Neural cell (in vitro differentiated cells): Measurements from ENCODE around the gene SLC7A14.

ENCODE experiments used
- CTCF ChIP-seq: fragments of 450-650 bp; IDR thresholded peaks from 2 replicates; pipeline ENCODE4 v1.5.1; 2014; ENCODE audit warnings: antibody characterized with exemption, mild to moderate bottlenecking, moderate library complexity; ENCODE audit not compliant: poor library complexity, severe bottlenecking
- EZH2 ChIP-seq: fragments of 200-600, 300-800 bp; shearing (Covaris generic), sonication (generic); IDR thresholded peaks from 2 replicates; pipeline ENCODE4 v1.6.1; 2014; ENCODE audit warnings: antibody characterized with exemption, low read length, borderline replicate concordance, mild to moderate bottlenecking; ENCODE audit not compliant: insufficient read depth, poor library complexity, severe bottlenecking
- POLR2AphosphoS5 ChIP-seq: IDR thresholded peaks from 2 replicates; pipeline ENCODE4 v1.6.1; 2012
- RAD21 ChIP-seq: fragments of 450-650 bp; conservative IDR thresholded peaks from 2 replicates; pipeline ENCODE4 v1.6.1; 2014; ENCODE audit warnings: antibody characterized with exemption, mild to moderate bottlenecking, moderate library complexity
- SMC3 ChIP-seq: fragments of 450-650 bp; conservative IDR thresholded peaks from 2 replicates; pipeline ENCODE4 v1.6.1; 2014; ENCODE audit warnings: antibody characterized with exemption, mild to moderate bottlenecking, moderate library complexity; ENCODE audit not compliant: poor library complexity

GRCh38 chr3:170448584-170448983 lies 137.3 kb downstream of the SLC7A14 start:
- no peak for TF ChIP-seq SMC3
- TF ChIP-seq EZH2 = no peak
- TF ChIP-seq CTCF = no peak
- TF ChIP-seq POLR2AphosphoS5 = no peak
- TF ChIP-seq RAD21 = no peak
